Gastroesophageal sphincter (tissue), 3 donors: ENCODE data around the gene LCP1.

Experiments used
- CTCF ChIP-seq, 4 experiments: fragments of 200-600 bp in 2 of 4; fragments of 450-650 bp in 2 of 4; sonication (generic) in 1 of 4; IDR thresholded peaks; one replicate each; pipeline ENCODE4 v1.5.1; 2017 to 2019; ENCODE audit warnings: antibody characterized with exemption in 4 of 4, mild to moderate bottlenecking in 2 of 4, moderate library complexity in 2 of 4
- POLR2A ChIP-seq, 2 donors: fragments of 450-650 bp; IDR thresholded peaks; one replicate each; pipeline ENCODE4 v1.6.1; 2017; ENCODE audit warnings: antibody characterized with exemption in 2 of 2, mild to moderate bottlenecking in 2 of 2, moderate library complexity in 1 of 2
- POLR2AphosphoS5 ChIP-seq: sonication (generic); formaldehyde crosslinking; IDR thresholded peaks from one replicate; pipeline ENCODE4 v1.6.1; 2017; ENCODE audit warnings: antibody characterized with exemption

- TF ChIP-seq CTCF (IDR thresholded peaks at IDR 0.05) (no peak), POLR2A (IDR thresholded peaks at IDR 0.05) (no peak), POLR2AphosphoS5 (no peak)
Observed at GRCh38 chr13:46158983-46159382, 23.0 kb downstream of the LCP1 start.
